GM12892 (cell line): Measurements from ENCODE around the gene MSX1.

ENCODE experiments used
- POLR2A ChIP-seq: IDR thresholded peaks from 2 replicates; pipeline ENCODE4 v1.6.1; 2011; ENCODE audit warnings: low read depth, low read length, control low read depth
- POLR2AphosphoS5 ChIP-seq: IDR thresholded peaks from 2 replicates; pipeline ENCODE4 v1.6.1; 2011; ENCODE audit warnings: low read depth, low read length, control low read depth
- TAF1 ChIP-seq: IDR thresholded peaks from 2 replicates; pipeline ENCODE4 v1.6.1; 2011; ENCODE audit warnings: low read depth, mild to moderate bottlenecking, control low read depth, low read length, borderline replicate concordance

GRCh38 chr4:4893721-4894120 is 34.3 kb downstream of the MSX1 start:
- TF ChIP-seq POLR2AphosphoS5 (no peak), POLR2A (no peak), TAF1 (no peak)
